ENCODE data around the gene DNAAF2.
"Not testable (repeated sequence)": the region's sequence is repeated elsewhere in the genome, so short reads cannot be mapped to it uniquely, and the experiment has no call there.

DNAAF2 gene

DNA sequence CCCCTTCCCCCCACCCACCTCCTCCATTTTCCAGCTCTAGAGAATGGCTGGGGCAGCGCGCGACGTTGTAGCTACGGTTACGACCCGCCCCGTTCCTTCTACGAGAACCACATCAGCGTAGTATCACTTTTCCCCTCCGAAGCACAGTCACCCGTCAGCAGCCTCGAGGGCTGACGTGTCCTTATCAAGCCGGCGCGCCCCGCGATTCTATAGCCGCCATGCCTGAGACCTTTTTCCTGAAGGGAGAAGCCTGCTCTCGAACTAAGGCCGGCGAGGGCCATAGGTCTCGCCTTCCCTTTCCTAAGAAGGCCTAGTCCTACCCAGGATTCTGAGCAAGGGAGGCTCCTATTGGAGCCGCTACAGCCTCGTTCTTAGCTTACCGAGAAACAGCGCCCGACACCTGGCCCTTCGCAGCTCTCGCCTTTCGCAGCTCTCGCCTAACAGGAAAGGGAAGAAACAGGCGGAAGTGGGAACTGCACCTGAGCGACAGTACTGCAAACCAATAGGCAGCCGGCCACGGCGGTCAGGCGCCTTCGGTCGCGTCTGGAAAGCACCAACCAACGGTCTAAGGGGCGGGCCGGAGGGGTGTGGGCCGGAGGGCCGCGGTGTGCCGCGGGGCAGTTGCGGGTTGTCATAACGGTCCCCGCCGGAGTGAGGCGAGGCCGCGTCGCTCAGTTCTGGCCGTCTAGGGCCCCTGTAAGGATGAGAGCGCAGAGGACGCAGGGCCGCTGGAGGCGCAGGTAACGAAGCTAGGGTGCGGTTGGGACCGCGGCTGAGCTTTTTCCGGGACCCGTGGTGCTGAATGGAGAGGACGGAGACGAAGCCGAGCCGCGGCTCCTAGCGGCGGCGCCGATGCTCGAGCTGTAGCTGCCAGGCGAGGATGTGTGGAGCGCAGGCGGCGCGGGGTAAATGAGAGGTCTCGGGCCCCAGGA, 14.6 kb downstream of the DNAAF2 start, which contains the start of the genes MGAT2 and RPL36AL:
Gene MGAT2, plus strand, starts transcription at position 618 of the 932 bp plus-strand sequence. CDS start 470 bp downstream, outside the sequence.
Gene RPL36AL, minus strand, starts transcription at position 445 of the 932 bp plus-strand sequence. CDS start 1,522 bp downstream, outside the sequence.
- DNase-seq, result peak; percentile 98

DNA sequence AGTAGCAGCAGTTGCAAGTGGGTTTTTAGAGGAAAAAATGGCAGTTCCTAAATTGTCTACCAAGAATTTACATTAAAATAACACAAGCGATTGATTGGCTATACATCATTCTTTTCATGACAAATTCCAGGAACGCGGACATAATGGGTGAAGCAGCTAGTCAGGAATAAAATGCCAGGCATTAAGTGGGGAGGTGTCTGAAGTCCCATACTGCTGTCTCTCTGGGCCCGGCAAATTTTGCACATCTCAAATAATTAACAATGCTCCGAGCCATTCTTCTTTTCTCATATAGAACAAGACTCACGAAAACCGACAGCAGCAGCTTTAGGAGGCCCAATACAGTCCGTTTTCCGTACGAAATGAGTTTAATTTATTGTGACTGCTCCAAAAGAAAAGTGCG, 15.3 kb downstream of the DNAAF2 start:
- no peak for DNase-seq

DNA sequence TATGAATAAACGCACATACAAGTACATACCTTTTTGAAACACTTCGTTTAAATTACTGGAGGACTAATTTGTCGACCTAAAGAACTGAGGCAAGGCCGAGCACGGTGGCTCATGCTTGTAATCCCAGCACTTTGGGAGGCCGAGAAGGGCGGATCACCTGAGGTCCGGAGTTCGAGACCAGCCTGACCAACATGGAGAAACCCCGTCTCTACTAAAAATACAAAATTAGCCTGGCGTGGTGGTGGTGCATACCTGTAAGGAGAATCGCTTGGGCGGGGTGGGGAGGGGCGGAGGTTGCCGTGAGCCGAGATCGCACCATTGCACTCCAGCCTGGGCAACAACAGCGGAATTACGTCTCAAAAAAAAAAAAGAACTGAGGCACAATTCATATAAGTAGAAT, 15.8 kb downstream of the DNAAF2 start:
- DNase-seq, result not testable (repeated sequence)

DNA sequence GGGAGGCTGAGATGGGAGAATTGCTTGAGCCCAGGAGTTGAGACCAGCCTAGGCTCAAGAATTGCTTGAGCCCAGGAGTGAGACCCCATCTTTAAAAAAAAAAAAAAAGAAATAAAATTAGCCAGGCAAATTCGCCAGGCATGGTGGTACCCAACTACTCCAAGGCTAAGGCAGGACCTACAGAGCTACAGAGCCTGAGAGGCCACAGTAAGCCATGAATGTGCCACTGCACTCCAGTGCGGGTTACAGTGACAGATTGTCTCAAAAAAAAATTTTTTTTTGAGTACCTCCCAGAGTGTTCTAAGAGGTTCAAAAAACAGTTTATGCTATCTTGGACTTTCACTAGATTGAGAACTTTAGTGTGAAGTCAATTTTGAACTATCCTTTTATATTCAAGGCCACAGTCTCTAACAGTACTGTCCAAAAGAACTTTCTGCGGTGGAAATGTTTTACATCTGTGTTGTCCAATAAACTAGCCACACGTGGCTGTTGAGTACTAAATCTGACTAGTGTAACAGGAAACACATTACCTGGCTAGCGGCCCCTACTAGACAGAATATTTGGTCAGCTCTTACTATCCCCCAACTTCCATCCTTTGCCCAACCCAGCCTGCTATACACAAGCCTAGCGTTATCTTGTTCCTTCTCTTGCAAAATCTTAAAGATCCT, 17.1 kb downstream of the DNAAF2 start:
- DNase-seq, result no peak

DNA sequence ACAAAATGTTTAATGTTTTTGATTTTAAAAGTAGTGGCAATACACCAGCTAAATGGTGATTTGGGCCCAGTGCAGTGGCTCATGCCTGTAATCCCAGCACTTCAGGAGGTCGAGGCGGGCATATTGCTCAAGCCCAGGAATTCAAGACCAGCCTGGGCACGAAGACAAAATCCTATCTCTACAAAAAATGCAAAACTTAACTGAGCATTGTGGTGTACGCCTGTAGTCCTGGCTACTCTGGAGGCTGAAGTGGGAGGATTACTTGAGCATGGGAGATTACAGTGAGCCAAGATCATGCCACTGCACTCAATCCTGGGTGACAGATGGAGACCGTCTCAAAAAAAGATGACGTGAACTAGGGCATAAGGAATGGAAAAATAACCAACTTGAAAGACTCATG, 19.3 kb downstream of the DNAAF2 start:
- DNase-seq, result no peak

DNA sequence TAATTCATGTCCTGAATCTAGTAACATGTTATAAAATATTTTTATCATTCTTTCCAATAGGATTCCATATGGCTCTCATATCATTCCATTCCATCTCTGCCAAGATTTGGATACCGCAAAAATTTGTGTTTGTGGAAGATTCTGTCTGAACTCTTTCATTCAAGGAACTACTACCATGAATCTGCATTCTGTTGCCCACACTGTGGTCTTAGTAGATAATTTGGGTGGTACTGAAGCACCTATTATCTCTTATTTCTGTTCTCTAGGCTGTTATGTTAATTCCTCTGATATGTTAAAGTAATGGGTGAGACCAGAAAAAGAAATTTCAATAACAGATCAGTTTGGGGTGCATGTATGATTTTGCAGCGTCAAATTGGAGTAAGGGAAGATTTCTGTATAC, 20.8 kb downstream of the DNAAF2 start:
- DNase-seq, result no peak

DNA sequence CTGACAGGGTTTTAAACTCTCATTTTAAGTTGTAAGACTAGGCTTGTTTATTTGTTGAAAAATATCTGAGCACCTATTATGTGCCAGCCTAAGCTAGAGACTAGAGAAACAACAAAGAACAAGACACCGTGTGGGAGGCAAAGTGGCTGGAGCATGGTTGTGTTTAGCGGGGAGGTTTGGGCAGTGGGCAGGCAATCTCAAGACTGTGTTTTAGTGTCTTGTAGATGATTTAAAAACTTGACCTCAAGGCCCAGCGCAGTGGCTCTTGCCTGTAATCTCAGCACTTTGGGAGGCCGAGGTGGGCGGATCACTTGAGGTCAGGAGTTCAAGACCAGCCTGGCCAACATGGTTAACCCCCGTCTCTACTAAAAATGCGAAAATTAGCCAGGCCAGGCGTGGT, 22.4 kb downstream of the DNAAF2 start:
- DNase-seq, result no peak

DNA sequence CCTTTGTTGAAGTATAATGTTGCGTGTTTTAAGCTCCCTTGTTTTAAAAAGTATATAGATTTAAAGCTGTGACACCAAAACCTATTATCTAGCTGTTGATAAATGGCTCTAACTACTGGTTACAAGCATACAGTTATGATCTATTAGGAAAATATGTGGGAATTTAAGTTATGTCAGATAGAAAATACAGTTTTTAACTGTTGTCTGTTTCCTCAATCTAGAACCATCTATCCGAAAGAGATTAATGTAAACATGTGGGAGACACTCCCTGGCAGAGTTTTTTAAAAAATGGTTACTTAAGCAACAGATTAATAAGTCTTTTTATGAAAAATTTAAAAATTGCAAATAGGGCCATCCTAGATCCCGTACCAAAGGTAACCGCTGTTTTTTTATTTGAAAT, 22.8 kb downstream of the DNAAF2 start:
- DNase-seq, result no peak

DNA sequence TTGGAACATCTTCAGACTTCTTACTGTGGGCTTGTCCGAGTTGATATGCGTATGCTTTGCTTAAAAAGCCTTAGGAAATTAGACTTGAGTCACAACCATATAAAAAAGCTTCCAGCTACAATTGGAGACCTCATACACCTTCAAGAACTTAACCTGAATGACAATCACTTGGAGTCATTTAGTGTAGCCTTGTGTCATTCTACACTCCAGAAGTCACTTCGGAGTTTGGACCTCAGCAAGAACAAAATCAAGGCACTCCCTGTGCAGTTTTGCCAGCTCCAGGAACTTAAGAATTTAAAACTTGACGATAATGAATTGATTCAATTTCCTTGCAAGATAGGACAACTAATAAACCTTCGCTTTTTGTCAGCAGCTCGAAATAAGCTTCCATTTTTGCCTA, 27.5 kb downstream of the DNAAF2 start:
- DNase-seq, result no peak

DNA sequence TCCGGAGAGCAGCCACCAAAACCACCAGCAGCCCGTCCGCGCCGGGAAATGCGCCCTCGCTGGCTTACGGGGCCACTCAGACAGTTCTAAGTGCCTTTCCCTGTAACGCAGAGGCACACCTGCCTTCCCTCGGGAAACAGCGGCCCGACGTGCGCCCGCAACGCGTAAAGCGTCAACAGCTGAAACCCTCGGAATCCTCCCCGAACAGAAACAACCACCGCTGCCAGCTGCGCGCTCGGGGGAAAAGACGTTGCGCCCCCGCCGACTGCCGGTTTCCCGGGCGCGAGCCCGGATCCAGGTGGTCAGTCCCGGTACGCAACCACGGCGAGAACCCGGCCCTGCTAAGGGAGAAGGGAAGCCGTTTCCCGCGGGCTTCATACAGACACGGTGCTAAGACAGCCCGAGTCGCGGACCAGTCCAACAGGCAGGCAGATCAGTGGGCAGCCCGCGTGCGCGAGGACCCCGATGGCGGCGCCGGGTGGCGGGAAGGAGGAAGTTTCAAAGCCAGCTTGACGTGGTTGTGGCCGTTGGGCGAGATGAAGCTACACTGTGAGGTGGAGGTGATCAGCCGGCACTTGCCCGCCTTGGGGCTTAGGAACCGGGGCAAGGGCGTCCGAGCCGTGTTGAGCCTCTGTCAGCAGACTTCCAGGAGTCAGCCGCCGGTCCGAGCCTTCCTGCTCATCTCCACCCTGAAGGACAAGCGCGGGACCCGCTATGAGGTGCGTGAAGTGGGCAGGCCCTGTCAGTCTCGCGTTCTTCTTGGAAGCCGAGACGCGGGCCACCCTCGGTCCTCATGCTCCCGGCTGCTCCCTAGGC, 36.4 kb downstream of the DNAAF2 start, which contains the start of gene LRR1:
Gene LRR1, plus strand, starts transcription at position 456 of the 816 bp plus-strand sequence. Its CDS starts 81 bp downstream, at position 537.
- peak; percentile 89 for DNase-seq

DNA sequence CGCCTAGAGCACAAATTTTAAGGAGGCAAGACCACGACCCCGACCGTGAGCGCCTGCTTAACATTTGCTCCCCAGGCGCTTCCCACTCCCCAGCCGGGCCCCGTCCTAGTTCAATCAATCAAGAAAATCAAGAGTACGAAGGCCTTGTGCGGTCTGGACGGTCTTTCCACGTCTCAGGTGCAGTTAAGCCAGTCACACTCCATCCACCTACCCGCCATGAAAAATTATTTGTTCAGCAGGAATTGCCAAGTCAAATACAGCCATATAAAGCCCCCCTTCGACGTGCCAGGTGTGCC, 36.9 kb downstream of the DNAAF2 start:
- peak; percentile 81 for DNase-seq

DNA sequence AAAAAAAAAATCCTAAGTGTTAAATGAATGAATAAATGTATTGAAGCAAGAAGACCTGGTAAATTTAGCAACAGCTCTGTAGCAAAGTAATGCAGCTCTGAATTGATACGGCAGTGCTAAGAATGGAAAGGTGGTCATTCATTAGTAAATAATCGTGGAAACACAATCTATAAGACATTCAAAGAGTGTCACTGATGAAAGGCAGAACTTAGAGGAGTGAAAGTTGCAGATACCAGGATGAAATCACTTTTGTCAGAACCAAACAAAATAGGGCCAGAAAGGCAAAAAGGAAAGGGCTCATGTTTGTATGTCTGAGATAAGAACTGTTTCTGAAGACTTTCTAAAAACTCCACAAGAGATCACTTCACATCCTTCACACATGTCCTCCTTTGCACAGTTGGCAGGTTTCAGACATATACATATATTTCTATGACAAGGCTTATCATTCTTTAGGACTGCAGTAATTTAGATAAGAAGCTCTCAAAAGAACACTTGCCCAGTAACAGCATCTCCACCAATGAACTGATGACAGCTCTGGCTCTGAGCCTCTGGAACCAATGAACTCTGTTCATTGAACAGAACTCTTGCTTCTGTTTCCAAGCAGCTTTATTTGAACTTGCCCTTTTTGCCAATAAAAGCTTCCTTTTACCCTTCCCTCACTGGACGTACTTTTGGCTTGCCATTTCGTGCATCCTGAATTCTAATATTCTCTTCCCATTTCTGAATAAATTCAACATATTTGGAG, 40.5 kb downstream of the DNAAF2 start:
- DNase-seq, result no peak

DNA sequence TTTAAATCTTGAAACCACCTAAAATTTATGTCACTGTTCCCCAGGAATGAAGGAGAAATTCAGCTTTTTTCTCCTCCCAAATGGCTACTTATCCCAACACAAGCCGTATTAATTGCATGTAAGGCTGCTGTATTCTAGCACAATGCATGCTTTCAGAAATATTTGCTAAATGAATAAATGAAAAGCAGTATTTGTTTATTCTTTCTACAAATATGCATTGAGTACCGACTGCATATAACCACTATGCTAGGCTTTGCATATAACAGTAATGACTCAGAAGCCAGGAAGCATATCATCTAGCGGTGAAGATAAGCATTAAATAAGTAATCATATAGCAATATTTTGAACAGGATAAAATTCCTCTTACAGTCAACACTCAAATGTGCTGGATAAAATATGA, 42.0 kb downstream of the DNAAF2 start:
- DNase-seq, result no peak

DNA sequence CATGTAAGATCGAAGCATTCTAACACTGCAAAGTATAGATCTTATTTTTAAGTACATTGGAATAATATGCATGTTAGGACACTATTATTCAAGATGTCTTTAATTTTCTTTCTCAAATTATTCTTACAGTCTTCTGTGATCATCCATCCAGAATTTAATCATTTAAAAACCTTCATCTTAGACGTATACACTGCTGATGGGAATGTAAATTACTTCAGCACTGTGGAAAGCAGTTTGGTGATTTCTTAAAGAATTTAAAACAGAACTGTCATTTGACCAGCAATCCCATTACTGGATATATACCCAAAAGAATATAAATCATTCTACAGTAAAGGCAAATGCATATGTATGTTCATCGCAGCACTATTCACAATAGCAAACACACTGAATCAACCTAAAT, 45.7 kb downstream of the DNAAF2 start:
- no peak for DNase-seq

DNA sequence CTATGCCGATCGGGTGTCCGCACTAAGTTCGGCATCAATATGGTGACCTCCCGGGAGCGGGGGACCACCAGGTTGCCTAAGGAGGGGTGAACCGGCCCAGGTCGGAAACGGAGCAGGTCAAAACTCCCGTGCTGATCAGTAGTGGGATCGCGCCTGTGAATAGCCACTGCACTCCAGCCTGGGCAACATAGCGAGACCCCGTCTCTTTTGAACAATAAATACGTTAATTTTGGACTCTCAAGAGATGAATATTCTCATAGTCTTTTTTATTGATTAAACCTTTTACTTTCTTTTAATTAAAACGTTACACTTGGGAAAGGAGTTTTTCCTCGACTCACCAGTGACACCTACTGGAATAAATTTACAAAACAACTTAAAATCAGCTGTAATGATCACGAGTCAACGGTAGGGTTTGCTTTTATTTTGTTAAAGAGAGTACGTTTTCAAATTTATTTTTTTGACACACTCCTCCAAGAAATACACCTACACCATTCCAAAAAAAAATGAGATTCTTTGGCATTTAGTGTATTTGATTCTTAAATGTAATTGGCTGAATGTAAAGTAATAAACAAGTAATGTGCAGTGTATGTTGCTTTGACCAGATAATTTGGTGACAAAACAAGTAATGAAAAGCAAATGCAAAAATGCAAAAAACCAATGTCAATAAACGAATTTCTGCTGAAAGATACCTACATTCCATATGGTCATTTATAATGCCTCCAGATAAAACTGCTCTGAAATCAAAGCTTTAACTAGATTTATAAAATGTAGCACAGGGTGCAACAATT, 48.2 kb downstream of the DNAAF2 start:
- DNase-seq, result peak; percentile 59

DNA sequence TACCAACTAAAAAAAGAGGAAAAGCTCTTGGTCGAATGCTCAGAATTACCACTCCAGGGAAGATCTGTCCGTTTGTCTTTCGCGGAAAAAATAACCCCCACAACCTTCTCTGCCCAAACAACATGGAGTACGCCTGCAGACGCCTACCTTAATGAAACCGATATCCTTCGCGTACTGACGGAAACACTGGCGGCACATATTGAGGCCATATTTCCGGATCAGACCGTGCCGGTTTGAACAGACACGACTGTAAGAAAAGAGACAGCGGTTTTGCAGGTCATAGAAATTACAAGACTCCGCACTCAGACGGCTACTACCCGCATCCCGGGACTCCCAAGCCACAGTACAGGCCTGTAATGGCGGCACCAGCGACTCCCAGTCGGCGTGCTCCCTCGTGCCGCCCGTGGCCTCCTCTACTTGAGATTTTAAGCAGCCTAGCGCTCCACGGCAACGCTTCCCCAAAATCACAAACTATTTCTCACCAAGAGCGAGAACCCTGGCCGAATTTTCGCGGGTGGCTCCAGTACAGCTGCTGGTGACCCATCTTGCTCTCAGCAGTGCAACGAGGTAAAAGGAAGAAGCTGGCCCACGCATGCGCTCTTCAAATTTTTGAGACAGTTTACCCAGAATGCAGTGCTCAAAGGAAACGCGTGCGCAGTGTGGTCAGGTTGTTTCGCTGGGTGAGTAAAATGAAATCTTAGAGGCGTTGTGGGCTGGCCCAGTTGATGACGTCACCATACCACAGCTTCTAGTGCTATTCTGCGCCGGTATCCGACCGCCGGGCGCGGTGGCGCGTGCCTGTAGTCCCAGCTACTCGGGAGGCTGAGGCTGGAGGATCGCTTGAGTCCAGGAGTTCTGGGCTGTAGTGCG, 49.0 kb downstream of the DNAAF2 start, which contains the start of gene RPS29:
Gene RPS29, minus strand, starts transcription at position 578 of the 870 bp plus-strand sequence. Its CDS starts 34 bp downstream, at position 544.
- DNase-seq, result peak; percentile 98

DNA sequence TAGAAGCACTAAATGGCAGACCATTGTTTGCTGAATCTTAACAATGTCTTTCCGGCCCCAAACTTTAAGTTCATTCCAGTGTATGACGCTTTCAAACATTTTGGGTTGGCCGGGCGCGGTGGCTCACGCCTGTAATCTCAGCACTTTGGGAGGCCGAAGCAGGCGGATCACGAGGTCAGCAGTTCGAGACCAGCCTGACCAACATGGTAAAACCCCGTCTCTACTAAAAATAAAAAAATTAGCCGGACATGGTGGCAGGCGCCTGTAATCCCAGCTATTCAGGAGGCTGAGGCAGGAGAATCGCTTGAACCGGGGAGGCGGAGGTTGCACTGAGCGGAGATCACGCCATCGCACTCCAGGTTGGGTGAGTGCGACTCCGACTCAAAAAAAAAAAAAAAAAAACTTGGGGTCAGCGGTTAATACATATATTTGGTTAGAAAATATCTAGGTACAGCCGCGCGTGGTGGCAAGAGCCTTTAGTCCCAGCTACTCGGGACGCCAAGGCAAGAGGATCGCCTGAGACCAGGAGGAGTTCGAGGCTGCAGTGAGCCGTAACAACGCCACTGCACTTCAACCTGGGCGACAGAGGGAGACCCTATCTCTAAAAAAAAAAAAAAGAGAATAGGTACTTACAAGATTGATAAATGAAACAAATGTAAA, 49.9 kb downstream of the DNAAF2 start:
- DNase-seq, result not testable (repeated sequence)

DNA sequence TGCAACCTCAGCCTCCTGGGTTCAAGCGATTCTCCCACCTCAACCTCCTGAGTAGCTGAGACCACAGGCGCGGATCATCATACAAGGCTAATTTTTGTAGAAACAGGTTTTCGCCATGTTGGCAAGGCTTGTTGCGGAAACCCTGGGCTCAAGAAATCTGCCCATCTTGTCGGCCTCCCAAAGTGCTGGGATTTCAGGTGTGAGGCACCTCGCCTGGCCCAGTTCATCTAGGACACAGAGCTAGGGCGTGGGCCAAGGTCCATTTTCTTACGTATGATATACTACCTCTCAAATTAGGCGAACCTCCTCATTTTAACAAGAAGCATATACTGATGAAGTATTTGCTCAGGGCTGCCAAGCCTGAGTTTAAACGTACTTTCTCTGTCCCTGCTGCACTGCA, 51.0 kb downstream of the DNAAF2 start:
- no peak for DNase-seq

DNA sequence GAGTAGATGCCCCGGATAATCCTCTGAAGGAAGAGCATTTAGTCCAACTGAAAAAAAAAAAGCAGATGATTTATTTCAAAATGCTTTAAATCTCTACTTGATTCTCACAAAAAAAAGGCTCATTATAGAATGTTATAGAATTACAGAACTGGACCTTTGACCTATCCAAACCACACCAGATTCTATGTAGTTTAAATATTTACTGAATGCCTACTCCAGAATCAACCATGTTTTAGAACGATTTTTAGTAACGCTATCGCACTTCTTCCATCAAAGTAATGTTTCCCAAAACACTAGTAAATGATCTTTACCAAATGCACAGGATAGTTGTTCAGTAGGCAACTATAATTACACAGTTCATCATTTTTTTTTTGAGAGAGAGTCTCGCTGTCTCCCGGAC, 51.4 kb downstream of the DNAAF2 start:
- DNase-seq, result no peak
